Stomach (tissue), 4 donors: ENCODE measurements around the gene RCOR3.

Source experiments
- POLR2A ChIP-seq, 4 donors: fragments of 450-650 bp; IDR thresholded peaks; one replicate each; pipeline ENCODE4 v1.6.1; 2016; ENCODE audit warnings: antibody characterized with exemption in 4 of 4, control low read depth in 2 of 4, mild to moderate bottlenecking in 1 of 4, moderate library complexity in 1 of 4
- POLR2AphosphoS5 ChIP-seq, 3 donors: sonication (generic); formaldehyde crosslinking; IDR thresholded peaks; one replicate each; pipeline ENCODE4 v1.6.1; 2016; ENCODE audit warnings: antibody characterized with exemption in 3 of 3
- TF ChIP-seq, protein P1 (sequence below), 7 experiments: fragments of 450-650 bp in 4 of 7; fragments of 200-600 bp in 3 of 7; sonication (generic) in 3 of 7; IDR thresholded peaks; one replicate each; pipeline ENCODE4 v1.5.1; 2016 to 2019; ENCODE audit warnings: antibody characterized with exemption in 7 of 7, control low read depth in 2 of 7, mild to moderate bottlenecking in 1 of 7

DNA sequence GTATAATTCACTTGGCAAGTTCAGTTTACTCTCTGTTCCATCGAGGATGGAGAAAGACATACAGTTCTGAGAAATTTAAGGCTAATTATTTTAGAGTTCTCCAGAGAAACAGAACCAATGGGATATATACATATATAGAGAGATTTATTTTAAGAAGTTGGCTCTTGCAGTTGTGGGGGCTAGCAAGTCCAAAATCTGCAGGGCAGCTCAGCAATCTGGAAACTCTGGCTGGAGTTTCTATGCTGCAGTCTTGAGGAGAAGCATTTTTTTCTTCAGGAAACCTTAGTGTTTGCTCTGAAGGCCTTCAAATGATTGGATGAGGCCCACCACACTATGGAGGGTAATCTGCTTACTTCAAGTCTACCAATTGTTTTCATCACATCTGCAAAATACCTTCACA lies 102.0 kb downstream of the RCOR3 start:
- TF ChIP-seq, protein P1, sequence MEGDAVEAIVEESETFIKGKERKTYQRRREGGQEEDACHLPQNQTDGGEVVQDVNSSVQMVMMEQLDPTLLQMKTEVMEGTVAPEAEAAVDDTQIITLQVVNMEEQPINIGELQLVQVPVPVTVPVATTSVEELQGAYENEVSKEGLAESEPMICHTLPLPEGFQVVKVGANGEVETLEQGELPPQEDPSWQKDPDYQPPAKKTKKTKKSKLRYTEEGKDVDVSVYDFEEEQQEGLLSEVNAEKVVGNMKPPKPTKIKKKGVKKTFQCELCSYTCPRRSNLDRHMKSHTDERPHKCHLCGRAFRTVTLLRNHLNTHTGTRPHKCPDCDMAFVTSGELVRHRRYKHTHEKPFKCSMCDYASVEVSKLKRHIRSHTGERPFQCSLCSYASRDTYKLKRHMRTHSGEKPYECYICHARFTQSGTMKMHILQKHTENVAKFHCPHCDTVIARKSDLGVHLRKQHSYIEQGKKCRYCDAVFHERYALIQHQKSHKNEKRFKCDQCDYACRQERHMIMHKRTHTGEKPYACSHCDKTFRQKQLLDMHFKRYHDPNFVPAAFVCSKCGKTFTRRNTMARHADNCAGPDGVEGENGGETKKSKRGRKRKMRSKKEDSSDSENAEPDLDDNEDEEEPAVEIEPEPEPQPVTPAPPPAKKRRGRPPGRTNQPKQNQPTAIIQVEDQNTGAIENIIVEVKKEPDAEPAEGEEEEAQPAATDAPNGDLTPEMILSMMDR (IDR thresholded peaks at IDR 0.05): no peak
- TF ChIP-seq POLR2A (IDR thresholded peaks at IDR 0.05) (no peak), POLR2AphosphoS5 (IDR thresholded peaks at IDR 0.05) (no peak)
